Measurements from ENCODE around the gene PALM3. TPM values are rescaled to one million over a fixed set of nuclear protein-coding genes. Genes with fewer than 3 reads are reported as not detected.

PALM3 gene
- total RNA-seq, 2 experiments from 2014 or later, result 0.09 TPM; not detected in 1

- DNase-seq (ENCODE audit: low spot score), result no peak
- no peak overlapping the region for H3K4me3 ChIP-seq (ENCODE audit: low read depth, low read length, poor library complexity, severe bottlenecking)
- ChIA-PET CTCF (ENCODE audit: unreplicated experiment) (no interaction called here), POLR2A (no interaction called here)
- no peak overlapping the region for H3K27ac ChIP-seq (ENCODE audit: low read depth, low read length, poor library complexity, severe bottlenecking)
- no peaks in the 10 kb centered on the region for H3K79me2 ChIP-seq (ENCODE audit: insufficient read depth, low read depth, low read length)
- no peak overlapping the region for H2AFZ ChIP-seq (ENCODE audit: low read length)
- no peaks in the 10 kb centered on the region for H3K36me3 ChIP-seq (ENCODE audit: insufficient read depth, low read length)
- peaks cover 6% of the 10 kb centered on the region for H3K4me1 ChIP-seq (ENCODE audit: insufficient read depth, low read length, poor library complexity, severe bottlenecking)
- H3K4me2 ChIP-seq (ENCODE audit: low read length), result no peak overlapping the region
- no peak for TF ChIP-seq CTCF (conservative IDR thresholded peaks at IDR 0.05; ENCODE audit: low read length)
- no peak for TF ChIP-seq EZH2phosphoT487 (IDR thresholded peaks at IDR 0.05; ENCODE audit: borderline replicate concordance, low read depth, low read length)
- H3K9me3 ChIP-seq (ENCODE audit: low read length), result no peaks in the 10 kb centered on the region
- no TSS peak for BruUV-seq (replicated peaks)
- intact Hi-C loops (cut with micrococcal nuclease; ENCODE audit: unreplicated experiment), result no loop called here
- no peaks in the 10 kb centered on the region for H3K9me2 ChIP-seq (ENCODE audit: insufficient read depth, low read length)
- no peaks in the 10 kb centered on the region for H4K20me1 ChIP-seq (ENCODE audit: insufficient read depth, low read length)
These were observed 631 bp upstream of the PALM3 start for GRCh38 chr19:14062558-14062855.

GRCh38 chr19:14061081-14061749 lies 661 bp downstream of the PALM3 start:
- Histone ChIP-seq H3K79me2 (ENCODE audit: insufficient read depth, low read depth, low read length) (no peaks in the 10 kb centered on the region), H3K4me2 (ENCODE audit: low read length) (no peak overlapping the region), H2AFZ (ENCODE audit: low read length) (no peak overlapping the region), H3K9me2 (ENCODE audit: insufficient read depth, low read length) (no peaks in the 10 kb centered on the region), H3K4me1 (ENCODE audit: insufficient read depth, low read length, poor library complexity, severe bottlenecking) (peaks cover 6% of the 10 kb centered on the region), H3K27ac (ENCODE audit: low read depth, low read length, poor library complexity, severe bottlenecking) (no peak overlapping the region), H3K9me3 (ENCODE audit: low read length) (no peaks in the 10 kb centered on the region), H3K4me3 (ENCODE audit: low read depth, low read length, poor library complexity, severe bottlenecking) (no peak overlapping the region), H4K20me1 (ENCODE audit: insufficient read depth, low read length) (no peaks in the 10 kb centered on the region), H3K36me3 (ENCODE audit: insufficient read depth, low read length) (no peaks in the 10 kb centered on the region)
- DNase-seq (ENCODE audit: low spot score), result no peak
- no peak for TF ChIP-seq CTCF (conservative IDR thresholded peaks at IDR 0.05; ENCODE audit: low read length)
- no peak for TF ChIP-seq EZH2phosphoT487 (IDR thresholded peaks at IDR 0.05; ENCODE audit: borderline replicate concordance, low read depth, low read length)
- BruUV-seq (replicated peaks), result no TSS peak
- ChIA-PET CTCF (ENCODE audit: unreplicated experiment) (no interaction called here), POLR2A (interaction anchor here (0.6 kb wide), 1 partner anchor 186 kb away, joined by 4 read pairs; no protein-coding TSS in a partner anchor)
- intact Hi-C loops (cut with micrococcal nuclease; ENCODE audit: unreplicated experiment), result no loop called here

- no peaks in the 10 kb centered on the region for H3K9me2 ChIP-seq (ENCODE audit: insufficient read depth, low read length)
- H3K79me2 ChIP-seq (ENCODE audit: insufficient read depth, low read depth, low read length), result no peaks in the 10 kb centered on the region
- no peaks in the 10 kb centered on the region for H3K36me3 ChIP-seq (ENCODE audit: insufficient read depth, low read length)
- TF ChIP-seq EZH2phosphoT487 (IDR thresholded peaks at IDR 0.05; ENCODE audit: borderline replicate concordance, low read depth, low read length) (no peak), CTCF (conservative IDR thresholded peaks at IDR 0.05; ENCODE audit: low read length) (no peak)
- no peak overlapping the region for H2AFZ ChIP-seq (ENCODE audit: low read length)
- no TSS peak for BruUV-seq (replicated peaks)
- no peak overlapping the region for H3K4me3 ChIP-seq (ENCODE audit: low read depth, low read length, poor library complexity, severe bottlenecking)
- no peaks in the 10 kb centered on the region for H4K20me1 ChIP-seq (ENCODE audit: insufficient read depth, low read length)
- intact Hi-C loops (cut with micrococcal nuclease; ENCODE audit: unreplicated experiment), result no loop called here
- H3K27ac ChIP-seq (ENCODE audit: low read depth, low read length, poor library complexity, severe bottlenecking), result no peak overlapping the region
- H3K4me1 ChIP-seq (ENCODE audit: insufficient read depth, low read length, poor library complexity, severe bottlenecking), result peaks cover 6% of the 10 kb centered on the region
- H3K4me2 ChIP-seq (ENCODE audit: low read length), result no peak overlapping the region
- H3K9me3 ChIP-seq (ENCODE audit: low read length), result no peaks in the 10 kb centered on the region
- DNase-seq (ENCODE audit: low spot score), result no peak
- CTCF ChIA-PET (ENCODE audit: unreplicated experiment), result interaction anchor here (0.6 to 0.8 kb wide), 2 partner anchors 9 to 107 kb away, joined by 3 read pairs; no protein-coding TSS in a partner anchor
- POLR2A ChIA-PET, result no interaction called here
These were observed 2.2 kb downstream of the PALM3 start for GRCh38 chr19:14059652-14060155.

Data from OCI-LY7 (cell line).